IMR-90 (cell line): ENCODE results near the gene FMN1. TPM values are rescaled to one million over a fixed set of nuclear protein-coding genes. Genes with fewer than 3 reads are reported as not detected.

Experiments used
- ATAC-seq: fragments of 200-7000 bp; cut with Tn5 transposase; 2 replicates; pipeline ENCODE4 v1.9.1; 2020; ENCODE audit warnings: low read depth, mild to moderate bottlenecking, moderate library complexity
- BruUV-seq: library from RNA; stranded (reverse); fragments of 400-500 nt; replicated peaks from 2 replicates; lab custom pipeline; 2021; lab: Mats Ljungman, UMichigan
- CTCF ChIA-PET: fragments of 300-600 bp; formaldehyde crosslinking; extraction: SDS; loops from one replicate; lab custom pipeline; 2021; ENCODE audit warnings: antibody characterized with exemption; lab: Yijun Ruan, JAX
- POLR2A ChIA-PET: fragments of 300-600 bp; sonication (Branson Sonifier 250); formaldehyde crosslinking; loops from one replicate; lab custom pipeline; 2022; ENCODE audit warnings: antibody characterized with exemption; ENCODE audit not compliant: unreplicated experiment; lab: Charles Lee
- DNase-seq: peaks from one replicate; pipeline ENCODE4 v3.0.0; 2013
- H2AFZ ChIP-seq: replicated peaks from 2 replicates; pipeline ENCODE3; 2013; ENCODE audit warnings: low read length, mild to moderate bottlenecking; ENCODE audit not compliant: poor library complexity
- H2AK5ac ChIP-seq: 2 replicates; pipeline ENCODE4 v1.6.1; 2013; ENCODE audit warnings: low read depth, low read length, inconsistent platforms
- H2AK9ac ChIP-seq: replicated peaks from 2 replicates; pipeline ENCODE3; 2013; ENCODE audit warnings: mild to moderate bottlenecking, low read depth, low read length, moderate library complexity; ENCODE audit not compliant: poor library complexity
- H2BK120ac ChIP-seq: 2 replicates; pipeline ENCODE4 v1.6.1; 2013; ENCODE audit warnings: low read depth, low read length, inconsistent platforms
- H2BK15ac ChIP-seq: 3 replicates; pipeline ENCODE4 v1.6.1; 2013; ENCODE audit warnings: low read depth, low read length, inconsistent platforms
- H2BK20ac ChIP-seq: 2 replicates; pipeline ENCODE4 v1.6.1; 2013; ENCODE audit warnings: low read depth, mild to moderate bottlenecking, inconsistent platforms, low read length, moderate library complexity
- H2BK5ac ChIP-seq: 2 replicates; pipeline ENCODE4 v1.6.1; 2013; ENCODE audit warnings: mild to moderate bottlenecking, low read depth, low read length, inconsistent platforms; ENCODE audit not compliant: poor library complexity, severe bottlenecking
- H3K14ac ChIP-seq: replicated peaks from 2 replicates; pipeline ENCODE4 v1.6.1; 2013; ENCODE audit warnings: low read depth, low read length, inconsistent platforms
- H3K18ac ChIP-seq: 2 replicates; pipeline ENCODE4 v1.6.1; 2013; ENCODE audit warnings: low read depth, low read length, control low read depth
- H3K23ac ChIP-seq: 2 replicates; pipeline ENCODE4 v1.6.1; 2013; ENCODE audit warnings: low read depth, low read length, inconsistent platforms
- H3K27ac ChIP-seq: 2 replicates; pipeline ENCODE4 v1.5.1; 2013; ENCODE audit warnings: mild to moderate bottlenecking, control low read depth, low read length; ENCODE audit not compliant: insufficient read depth
- H3K27me3 ChIP-seq: 2 replicates; pipeline ENCODE4 v1.6.1; 2013; ENCODE audit warnings: low read length; ENCODE audit not compliant: control insufficient read depth, insufficient read depth
- H3K36me3 ChIP-seq: 2 replicates; pipeline ENCODE4 v1.6.1; 2013; ENCODE audit warnings: low read length, mixed read lengths; ENCODE audit not compliant: control insufficient read depth, insufficient read depth
- H3K4ac ChIP-seq: 2 replicates; pipeline ENCODE4 v1.6.1; 2013; ENCODE audit warnings: low read depth, low read length, inconsistent platforms
- H3K4me1 ChIP-seq: 2 replicates; pipeline ENCODE4 v1.6.1; 2013; ENCODE audit warnings: low read length, mixed read lengths; ENCODE audit not compliant: control insufficient read depth, insufficient read depth
- H3K4me2 ChIP-seq: 2 replicates; pipeline ENCODE4 v1.6.1; 2013; ENCODE audit warnings: low read depth, mild to moderate bottlenecking, control low read depth, low read length, moderate library complexity
- H3K4me3 ChIP-seq: 2 replicates; pipeline ENCODE4 v1.5.1; 2013; ENCODE audit warnings: low read depth, mild to moderate bottlenecking, control low read depth, low read length, moderate library complexity; ENCODE audit not compliant: insufficient read depth
- H3K56ac ChIP-seq: 2 replicates; pipeline ENCODE4 v1.6.1; 2013; ENCODE audit warnings: low read length, inconsistent platforms; ENCODE audit not compliant: insufficient read depth; ENCODE audit errors: extremely low read depth
- H3K79me1 ChIP-seq, 2 experiments: 2 replicates each; pipeline ENCODE4 v1.6.1; 2013; ENCODE audit warnings: low read length in 2 of 2, inconsistent platforms in 1 of 2, low read depth in 1 of 2
- H3K9ac ChIP-seq: 2 replicates; pipeline ENCODE4 v1.6.1; 2013; ENCODE audit warnings: low read depth, low read length, control low read depth
- H3K9me1 ChIP-seq: 2 replicates; pipeline ENCODE4 v1.6.1; 2013; ENCODE audit warnings: low read length, inconsistent platforms; ENCODE audit not compliant: insufficient read depth
- H3K9me3 ChIP-seq: 2 replicates; pipeline ENCODE4 v1.6.1; 2013; ENCODE audit warnings: low read length; ENCODE audit not compliant: control insufficient read depth, insufficient read depth
- H4K20me1 ChIP-seq: 2 replicates; pipeline ENCODE4 v1.6.1; 2013; ENCODE audit warnings: low read length, inconsistent platforms; ENCODE audit not compliant: insufficient read depth
- H4K5ac ChIP-seq: 2 replicates; pipeline ENCODE4 v1.6.1; 2013; ENCODE audit warnings: mild to moderate bottlenecking, low read depth, low read length, control low read depth
- H4K8ac ChIP-seq, 2 experiments: 2 replicates each; pipeline ENCODE4 v1.6.1; 2013; ENCODE audit warnings: low read depth in 2 of 2, low read length in 2 of 2, control low read depth in 1 of 2, inconsistent platforms in 1 of 2
- H4K91ac ChIP-seq: 2 replicates; pipeline ENCODE4 v1.6.1; 2013; ENCODE audit warnings: low read depth, low read length, inconsistent platforms; ENCODE audit not compliant: insufficient read depth
- BHLHE40 ChIP-seq: fragments of 150-350 bp; IDR thresholded peaks from 2 replicates; pipeline ENCODE4 v1.6.1; 2016; ENCODE audit warnings: mild to moderate bottlenecking, low read depth, low read length
- CEBPB ChIP-seq: IDR thresholded peaks from 2 replicates; pipeline ENCODE4 v1.6.1; 2012; ENCODE audit warnings: low read depth, low read length, improper control_type of control experiment
- CHD1 ChIP-seq: IDR thresholded peaks from 2 replicates; pipeline ENCODE4 v1.6.1; 2012; ENCODE audit warnings: low read depth, low read length, improper control_type of control experiment
- FOS ChIP-seq: fragments of 150-350 bp; IDR thresholded peaks from 2 replicates; pipeline ENCODE4 v1.6.1; 2016; ENCODE audit warnings: low read depth, low read length
- MAFK ChIP-seq: IDR thresholded peaks from 2 replicates; pipeline ENCODE4 v1.6.1; 2012; ENCODE audit warnings: low read depth, low read length, improper control_type of control experiment
- MAZ ChIP-seq: IDR thresholded peaks from 2 replicates; pipeline ENCODE4 v1.6.1; 2012; ENCODE audit warnings: low read depth, mild to moderate bottlenecking, low read length, improper control_type of control experiment, moderate library complexity, borderline replicate concordance
- MXI1 ChIP-seq: IDR thresholded peaks from 2 replicates; pipeline ENCODE4 v1.6.1; 2012; ENCODE audit warnings: low read depth, mild to moderate bottlenecking, low read length, moderate library complexity, borderline replicate concordance
- NFE2L2 ChIP-seq: fragments of 150-350 bp; IDR thresholded peaks from 2 replicates; pipeline ENCODE4 v1.6.1; 2016; ENCODE audit warnings: low read depth, mild to moderate bottlenecking, low read length
- POLR2A ChIP-seq: IDR thresholded peaks from 2 replicates; pipeline ENCODE4 v1.6.1; 2012; ENCODE audit warnings: mild to moderate bottlenecking, low read depth, low read length
- RAD21 ChIP-seq: IDR thresholded peaks from 2 replicates; pipeline ENCODE4 v1.6.1; 2012; ENCODE audit warnings: low read length, improper control_type of control experiment
- RCOR1 ChIP-seq: IDR thresholded peaks from 2 replicates; pipeline ENCODE4 v1.6.1; 2012; ENCODE audit warnings: mild to moderate bottlenecking, low read length, improper control_type of control experiment; ENCODE audit not compliant: insufficient replicate concordance
- RFX5 ChIP-seq: IDR thresholded peaks from 2 replicates; pipeline ENCODE4 v1.8.0; 2012; ENCODE audit warnings: low read depth, mild to moderate bottlenecking, low read length, moderate library complexity
- SMC3 ChIP-seq: fragments of 150-350 bp; IDR thresholded peaks from 2 replicates; pipeline ENCODE4 v1.6.1; 2016; ENCODE audit warnings: low read depth, mild to moderate bottlenecking, antibody characterized with exemption, low read length, moderate library complexity
- WGBS, 2 experiments: methylation state at CpG; one replicate each; pipeline versions ENCODE4 v1.1.5 to v1.1.7; 2013; ENCODE audit warnings: missing lambda C conversion rate in 2 of 2; ENCODE audit not compliant: insufficient read length in 1 of 2; ENCODE audit errors: extremely low coverage in 2 of 2; 5-methylcytosine and 5-hydroxymethylcytosine counted together
- dilution Hi-C: fragments of 300-500 bp; cut with HindIII; formaldehyde crosslinking; loops from one replicate; pipeline ENCODE4 v1.14.3; 2018; ENCODE audit warnings: low sequenced_read_pairs; ENCODE audit not compliant: unreplicated experiment
- in situ Hi-C: fragments of 300-500 bp; cut with MboI; formaldehyde crosslinking; loops from 3 replicates; pipeline ENCODE4 v1.14.3; 2019; ENCODE audit warnings: low sequenced_read_pairs, inconsistent platforms, mixed read lengths
- intact Hi-C: fragments of 100-400 bp; cut with micrococcal nuclease; formaldehyde crosslinking; loops from 2 replicates; pipeline ENCODE4 v1.10.0; 2022
- polyA plus RNA-seq, 3 experiments: library from polyadenylated mRNA; depleted of rRNA; stranded (reverse); fragments of >200 nt; gene quantifications; 2 replicates each; pipeline ENCODE4 v1.2.3, GENCODE V29; 2012; ENCODE audit warnings: low replicate concordance in 1 of 3
- total RNA-seq: library from RNA; depleted of rRNA; stranded (reverse); fragments of >200 nt; gene quantifications from 2 replicates; pipeline ENCODE4 v1.2.3, GENCODE V29; 2012
- TF ChIP-seq, protein P1 (sequence below): conservative IDR thresholded peaks from 2 replicates; pipeline ENCODE4 v1.5.1; 2012; ENCODE audit warnings: mild to moderate bottlenecking, low read depth, low read length, improper control_type of control experiment
- TF ChIP-seq, protein P2 (sequence below): fragments of 150-350 bp; IDR thresholded peaks from 2 replicates; pipeline ENCODE4 v1.6.1; 2016; ENCODE audit warnings: low read depth, mild to moderate bottlenecking, low read length, moderate library complexity, borderline replicate concordance
- TF ChIP-seq, protein P3 (sequence below): fragments of 150-350 bp; IDR thresholded peaks from 2 replicates; pipeline ENCODE4 v1.6.1; 2017; ENCODE audit warnings: mild to moderate bottlenecking, antibody characterized with exemption, low read length, low read depth

Gene FMN1
- total and polyA plus RNA-seq, 2 of the 4 experiments (the other 2 are of a cell fraction): 7.3 to 17.6 TPM

DNA sequence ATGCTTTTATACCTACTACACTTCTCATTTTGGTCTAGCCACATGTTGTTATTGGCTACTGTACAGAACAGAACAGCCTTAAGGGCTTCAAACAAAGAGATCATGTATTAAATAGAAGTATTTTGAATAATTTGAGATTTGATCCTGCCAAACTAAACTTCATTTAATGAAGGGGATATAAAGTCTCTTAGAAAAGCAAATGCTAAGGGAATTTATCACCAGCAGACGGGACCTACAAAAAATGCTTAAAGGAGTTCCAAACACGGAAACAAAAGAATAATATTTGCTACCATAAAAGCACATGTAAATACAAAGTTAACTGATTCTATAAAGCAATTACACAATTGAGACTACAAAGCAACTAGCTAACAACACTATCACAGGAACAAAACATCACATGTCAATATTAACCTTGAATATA lies 23.6 kb upstream of the FMN1 start:
- H3K9me3 ChIP-seq: no peaks in the 10 kb centered on the region
- CTCF ChIA-PET: no interaction called here
- no peak overlapping the region for H2BK20ac ChIP-seq
- DNase-seq (no peak), ATAC-seq (no peak)
- no peak overlapping the region for H4K8ac ChIP-seq
- no TSS peak for BruUV-seq
- H4K5ac ChIP-seq: no peak overlapping the region
- peaks cover 2% of the 10 kb centered on the region; the same call in 1 of the 2 replicates for H3K27me3 ChIP-seq
- WGBS, 2 experiments: no CpG with 5 or more reads among the region's 2 CpGs
- H3K56ac ChIP-seq: no peak overlapping the region
- H2AK5ac ChIP-seq: no peak overlapping the region
- intact Hi-C loops (loop anchor here (5.0 kb wide), 1 partner anchor 131 kb away; no protein-coding TSS in a partner anchor), in situ Hi-C loops (no loop called here), dilution Hi-C loops (no loop called here)
- no peak overlapping the region for H3K4me2 ChIP-seq
- no peak overlapping the region for H2BK120ac ChIP-seq
- TF ChIP-seq MXI1 (no peak), RAD21 (no peak), MAZ (no peak), CEBPB (no peak), SMC3 (no peak), POLR2A (no peak), RCOR1 (no peak), RFX5 (no peak), BHLHE40 (no peak), NFE2L2 (no peak), FOS (no peak), MAFK (no peak), CHD1 (no peak)
- TF ChIP-seq, protein P1, sequence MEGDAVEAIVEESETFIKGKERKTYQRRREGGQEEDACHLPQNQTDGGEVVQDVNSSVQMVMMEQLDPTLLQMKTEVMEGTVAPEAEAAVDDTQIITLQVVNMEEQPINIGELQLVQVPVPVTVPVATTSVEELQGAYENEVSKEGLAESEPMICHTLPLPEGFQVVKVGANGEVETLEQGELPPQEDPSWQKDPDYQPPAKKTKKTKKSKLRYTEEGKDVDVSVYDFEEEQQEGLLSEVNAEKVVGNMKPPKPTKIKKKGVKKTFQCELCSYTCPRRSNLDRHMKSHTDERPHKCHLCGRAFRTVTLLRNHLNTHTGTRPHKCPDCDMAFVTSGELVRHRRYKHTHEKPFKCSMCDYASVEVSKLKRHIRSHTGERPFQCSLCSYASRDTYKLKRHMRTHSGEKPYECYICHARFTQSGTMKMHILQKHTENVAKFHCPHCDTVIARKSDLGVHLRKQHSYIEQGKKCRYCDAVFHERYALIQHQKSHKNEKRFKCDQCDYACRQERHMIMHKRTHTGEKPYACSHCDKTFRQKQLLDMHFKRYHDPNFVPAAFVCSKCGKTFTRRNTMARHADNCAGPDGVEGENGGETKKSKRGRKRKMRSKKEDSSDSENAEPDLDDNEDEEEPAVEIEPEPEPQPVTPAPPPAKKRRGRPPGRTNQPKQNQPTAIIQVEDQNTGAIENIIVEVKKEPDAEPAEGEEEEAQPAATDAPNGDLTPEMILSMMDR: no peak
- TF ChIP-seq, protein P2, sequence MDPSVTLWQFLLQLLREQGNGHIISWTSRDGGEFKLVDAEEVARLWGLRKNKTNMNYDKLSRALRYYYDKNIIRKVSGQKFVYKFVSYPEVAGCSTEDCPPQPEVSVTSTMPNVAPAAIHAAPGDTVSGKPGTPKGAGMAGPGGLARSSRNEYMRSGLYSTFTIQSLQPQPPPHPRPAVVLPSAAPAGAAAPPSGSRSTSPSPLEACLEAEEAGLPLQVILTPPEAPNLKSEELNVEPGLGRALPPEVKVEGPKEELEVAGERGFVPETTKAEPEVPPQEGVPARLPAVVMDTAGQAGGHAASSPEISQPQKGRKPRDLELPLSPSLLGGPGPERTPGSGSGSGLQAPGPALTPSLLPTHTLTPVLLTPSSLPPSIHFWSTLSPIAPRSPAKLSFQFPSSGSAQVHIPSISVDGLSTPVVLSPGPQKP: no peak
- TF ChIP-seq, protein P3, sequence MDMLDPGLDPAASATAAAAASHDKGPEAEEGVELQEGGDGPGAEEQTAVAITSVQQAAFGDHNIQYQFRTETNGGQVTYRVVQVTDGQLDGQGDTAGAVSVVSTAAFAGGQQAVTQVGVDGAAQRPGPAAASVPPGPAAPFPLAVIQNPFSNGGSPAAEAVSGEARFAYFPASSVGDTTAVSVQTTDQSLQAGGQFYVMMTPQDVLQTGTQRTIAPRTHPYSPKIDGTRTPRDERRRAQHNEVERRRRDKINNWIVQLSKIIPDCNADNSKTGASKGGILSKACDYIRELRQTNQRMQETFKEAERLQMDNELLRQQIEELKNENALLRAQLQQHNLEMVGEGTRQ: no peak
- no peak overlapping the region for H3K18ac ChIP-seq
- H3K4me3 ChIP-seq: no peak overlapping the region
- no peak overlapping the region for H3K23ac ChIP-seq
- H4K20me1 ChIP-seq: no peaks in the 10 kb centered on the region
- no peak overlapping the region for H3K27ac ChIP-seq
- H3K14ac ChIP-seq: no peak overlapping the region
- H2BK15ac ChIP-seq: no peak overlapping the region
- H2AK9ac ChIP-seq: no peak overlapping the region
- no peaks in the 10 kb centered on the region for H3K9me1 ChIP-seq
- no peak overlapping the region for H3K9ac ChIP-seq
- H2AFZ ChIP-seq: no peak overlapping the region
- H3K4ac ChIP-seq: no peak overlapping the region
- no peak overlapping the region for H4K91ac ChIP-seq
- H3K4me1 ChIP-seq: no peaks in the 10 kb centered on the region
- no peaks in the 10 kb centered on the region for H3K36me3 ChIP-seq
- POLR2A ChIA-PET: no interaction called here
- H3K79me1 ChIP-seq: no peaks in the 10 kb centered on the region
- H2BK5ac ChIP-seq: no peak overlapping the region
